Measurements from ENCODE around the gene MAOB. TPM values are rescaled to one million over a fixed set of nuclear protein-coding genes. Genes with fewer than 3 reads are reported as not detected.

Gene MAOB
- total RNA-seq, 1 experiment from 2014 or later, result 0.74 TPM

DNA sequence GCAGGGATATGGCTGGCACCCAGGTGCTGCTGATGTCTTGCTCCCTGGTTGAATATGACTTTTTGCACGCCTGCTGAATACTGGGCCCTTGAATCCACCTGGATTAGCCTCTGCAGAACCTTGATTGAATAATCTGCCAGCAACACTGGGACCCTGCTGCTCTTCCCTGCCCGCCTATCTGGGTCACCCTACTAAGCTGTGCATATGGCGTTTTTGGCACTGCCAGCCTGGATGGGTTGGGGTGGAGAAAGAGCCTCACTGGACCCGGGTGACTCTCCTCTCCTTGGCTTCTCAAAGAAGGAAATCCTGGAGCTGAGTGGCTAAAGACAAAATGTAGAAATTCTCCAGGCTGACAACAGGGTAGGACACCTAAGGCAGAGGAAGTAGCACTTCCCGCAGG, 126.2 kb downstream of the MAOB start:
- DNase-seq (ENCODE audit: low spot score) (no peak), ATAC-seq (no peak)
- ChIA-PET CTCF (no interaction called here), POLR2A (no interaction called here)
- Mint-ChIP-seq H3K27me3 (ENCODE audit: low read depth) (no peaks in the 10 kb centered on the region; the same call in 1 of the 2 replicates), H3K4me3 (no peak overlapping the region), H3K4me1 (no peaks in the 10 kb centered on the region), H3K27ac (no peak overlapping the region), H3K36me3 (no peaks in the 10 kb centered on the region), H3K9me3 (peaks cover 7% of the 10 kb centered on the region; the same call in 1 of the 2 replicates)
- TF ChIP-seq, protein P1, sequence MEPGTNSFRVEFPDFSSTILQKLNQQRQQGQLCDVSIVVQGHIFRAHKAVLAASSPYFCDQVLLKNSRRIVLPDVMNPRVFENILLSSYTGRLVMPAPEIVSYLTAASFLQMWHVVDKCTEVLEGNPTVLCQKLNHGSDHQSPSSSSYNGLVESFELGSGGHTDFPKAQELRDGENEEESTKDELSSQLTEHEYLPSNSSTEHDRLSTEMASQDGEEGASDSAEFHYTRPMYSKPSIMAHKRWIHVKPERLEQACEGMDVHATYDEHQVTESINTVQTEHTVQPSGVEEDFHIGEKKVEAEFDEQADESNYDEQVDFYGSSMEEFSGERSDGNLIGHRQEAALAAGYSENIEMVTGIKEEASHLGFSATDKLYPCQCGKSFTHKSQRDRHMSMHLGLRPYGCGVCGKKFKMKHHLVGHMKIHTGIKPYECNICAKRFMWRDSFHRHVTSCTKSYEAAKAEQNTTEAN (CRISPR knock-in tag; IDR thresholded peaks at IDR 0.05), result no peak
- TF ChIP-seq ZNF317 (CRISPR knock-in tag; IDR thresholded peaks at IDR 0.05; ENCODE audit: borderline replicate concordance, low read depth) (no peak), ZNF416 (CRISPR knock-in tag; IDR thresholded peaks at IDR 0.05) (no peak), TCF7 (CRISPR knock-in tag; IDR thresholded peaks at IDR 0.05; ENCODE audit: low read depth) (no peak), NR2C2 (CRISPR knock-in tag; IDR thresholded peaks at IDR 0.05) (no peak), SMAD3 (CRISPR knock-in tag; IDR thresholded peaks at IDR 0.05; ENCODE audit: borderline replicate concordance) (no peak), HMGA2 (CRISPR knock-in tag; IDR thresholded peaks at IDR 0.05) (no peak), TP53 (CRISPR knock-in tag; IDR thresholded peaks at IDR 0.05) (no peak), ZBTB21 (CRISPR knock-in tag; IDR thresholded peaks at IDR 0.05; ENCODE audit: borderline replicate concordance) (no peak), ATF2 (CRISPR knock-in tag; IDR thresholded peaks at IDR 0.05; ENCODE audit: borderline replicate concordance, low read depth) (no peak), KAT7 (CRISPR knock-in tag; IDR thresholded peaks at IDR 0.05; ENCODE audit: borderline replicate concordance) (no peak), CBFB (CRISPR knock-in tag; IDR thresholded peaks at IDR 0.05; ENCODE audit: low read depth) (no peak), MYBL2 (CRISPR knock-in tag; IDR thresholded peaks at IDR 0.05) (no peak), NR3C1 (CRISPR knock-in tag; conservative IDR thresholded peaks at IDR 0.05; ENCODE audit: low read depth) (no peak)
- TF ChIP-seq, protein P2, sequence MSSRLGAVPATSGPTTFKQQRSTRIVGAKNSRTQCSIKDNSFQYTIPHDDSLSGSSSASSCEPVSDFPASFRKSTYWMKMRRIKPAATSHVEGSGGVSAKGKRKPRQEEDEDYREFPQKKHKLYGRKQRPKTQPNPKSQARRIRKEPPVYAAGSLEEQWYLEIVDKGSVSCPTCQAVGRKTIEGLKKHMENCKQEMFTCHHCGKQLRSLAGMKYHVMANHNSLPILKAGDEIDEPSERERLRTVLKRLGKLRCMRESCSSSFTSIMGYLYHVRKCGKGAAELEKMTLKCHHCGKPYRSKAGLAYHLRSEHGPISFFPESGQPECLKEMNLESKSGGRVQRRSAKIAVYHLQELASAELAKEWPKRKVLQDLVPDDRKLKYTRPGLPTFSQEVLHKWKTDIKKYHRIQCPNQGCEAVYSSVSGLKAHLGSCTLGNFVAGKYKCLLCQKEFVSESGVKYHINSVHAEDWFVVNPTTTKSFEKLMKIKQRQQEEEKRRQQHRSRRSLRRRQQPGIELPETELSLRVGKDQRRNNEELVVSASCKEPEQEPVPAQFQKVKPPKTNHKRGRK (CRISPR knock-in tag; IDR thresholded peaks at IDR 0.05; ENCODE audit: borderline replicate concordance), result no peak
- TF ChIP-seq, protein P3, sequence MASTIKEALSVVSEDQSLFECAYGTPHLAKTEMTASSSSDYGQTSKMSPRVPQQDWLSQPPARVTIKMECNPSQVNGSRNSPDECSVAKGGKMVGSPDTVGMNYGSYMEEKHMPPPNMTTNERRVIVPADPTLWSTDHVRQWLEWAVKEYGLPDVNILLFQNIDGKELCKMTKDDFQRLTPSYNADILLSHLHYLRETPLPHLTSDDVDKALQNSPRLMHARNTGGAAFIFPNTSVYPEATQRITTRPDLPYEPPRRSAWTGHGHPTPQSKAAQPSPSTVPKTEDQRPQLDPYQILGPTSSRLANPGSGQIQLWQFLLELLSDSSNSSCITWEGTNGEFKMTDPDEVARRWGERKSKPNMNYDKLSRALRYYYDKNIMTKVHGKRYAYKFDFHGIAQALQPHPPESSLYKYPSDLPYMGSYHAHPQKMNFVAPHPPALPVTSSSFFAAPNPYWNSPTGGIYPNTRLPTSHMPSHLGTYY (CRISPR knock-in tag; IDR thresholded peaks at IDR 0.05), result no peak
- TF ChIP-seq, protein P4, sequence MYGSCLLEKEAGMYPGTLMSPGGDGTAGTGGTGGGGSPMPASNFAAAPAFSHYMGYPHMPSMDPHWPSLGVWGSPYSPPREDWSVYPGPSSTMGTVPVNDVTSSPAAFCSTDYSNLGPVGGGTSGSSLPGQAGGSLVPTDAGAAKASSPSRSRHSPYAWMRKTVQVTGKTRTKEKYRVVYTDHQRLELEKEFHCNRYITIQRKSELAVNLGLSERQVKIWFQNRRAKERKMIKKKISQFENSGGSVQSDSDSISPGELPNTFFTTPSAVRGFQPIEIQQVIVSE (CRISPR knock-in tag; IDR thresholded peaks at IDR 0.05; ENCODE audit: borderline replicate concordance), result no peak
- TF ChIP-seq, protein P5, sequence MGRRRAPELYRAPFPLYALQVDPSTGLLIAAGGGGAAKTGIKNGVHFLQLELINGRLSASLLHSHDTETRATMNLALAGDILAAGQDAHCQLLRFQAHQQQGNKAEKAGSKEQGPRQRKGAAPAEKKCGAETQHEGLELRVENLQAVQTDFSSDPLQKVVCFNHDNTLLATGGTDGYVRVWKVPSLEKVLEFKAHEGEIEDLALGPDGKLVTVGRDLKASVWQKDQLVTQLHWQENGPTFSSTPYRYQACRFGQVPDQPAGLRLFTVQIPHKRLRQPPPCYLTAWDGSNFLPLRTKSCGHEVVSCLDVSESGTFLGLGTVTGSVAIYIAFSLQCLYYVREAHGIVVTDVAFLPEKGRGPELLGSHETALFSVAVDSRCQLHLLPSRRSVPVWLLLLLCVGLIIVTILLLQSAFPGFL (CRISPR knock-in tag; IDR thresholded peaks at IDR 0.05; ENCODE audit: borderline replicate concordance), result no peak
- TF ChIP-seq, protein P6, sequence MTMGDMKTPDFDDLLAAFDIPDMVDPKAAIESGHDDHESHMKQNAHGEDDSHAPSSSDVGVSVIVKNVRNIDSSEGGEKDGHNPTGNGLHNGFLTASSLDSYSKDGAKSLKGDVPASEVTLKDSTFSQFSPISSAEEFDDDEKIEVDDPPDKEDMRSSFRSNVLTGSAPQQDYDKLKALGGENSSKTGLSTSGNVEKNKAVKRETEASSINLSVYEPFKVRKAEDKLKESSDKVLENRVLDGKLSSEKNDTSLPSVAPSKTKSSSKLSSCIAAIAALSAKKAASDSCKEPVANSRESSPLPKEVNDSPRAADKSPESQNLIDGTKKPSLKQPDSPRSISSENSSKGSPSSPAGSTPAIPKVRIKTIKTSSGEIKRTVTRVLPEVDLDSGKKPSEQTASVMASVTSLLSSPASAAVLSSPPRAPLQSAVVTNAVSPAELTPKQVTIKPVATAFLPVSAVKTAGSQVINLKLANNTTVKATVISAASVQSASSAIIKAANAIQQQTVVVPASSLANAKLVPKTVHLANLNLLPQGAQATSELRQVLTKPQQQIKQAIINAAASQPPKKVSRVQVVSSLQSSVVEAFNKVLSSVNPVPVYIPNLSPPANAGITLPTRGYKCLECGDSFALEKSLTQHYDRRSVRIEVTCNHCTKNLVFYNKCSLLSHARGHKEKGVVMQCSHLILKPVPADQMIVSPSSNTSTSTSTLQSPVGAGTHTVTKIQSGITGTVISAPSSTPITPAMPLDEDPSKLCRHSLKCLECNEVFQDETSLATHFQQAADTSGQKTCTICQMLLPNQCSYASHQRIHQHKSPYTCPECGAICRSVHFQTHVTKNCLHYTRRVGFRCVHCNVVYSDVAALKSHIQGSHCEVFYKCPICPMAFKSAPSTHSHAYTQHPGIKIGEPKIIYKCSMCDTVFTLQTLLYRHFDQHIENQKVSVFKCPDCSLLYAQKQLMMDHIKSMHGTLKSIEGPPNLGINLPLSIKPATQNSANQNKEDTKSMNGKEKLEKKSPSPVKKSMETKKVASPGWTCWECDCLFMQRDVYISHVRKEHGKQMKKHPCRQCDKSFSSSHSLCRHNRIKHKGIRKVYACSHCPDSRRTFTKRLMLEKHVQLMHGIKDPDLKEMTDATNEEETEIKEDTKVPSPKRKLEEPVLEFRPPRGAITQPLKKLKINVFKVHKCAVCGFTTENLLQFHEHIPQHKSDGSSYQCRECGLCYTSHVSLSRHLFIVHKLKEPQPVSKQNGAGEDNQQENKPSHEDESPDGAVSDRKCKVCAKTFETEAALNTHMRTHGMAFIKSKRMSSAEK (CRISPR knock-in tag; IDR thresholded peaks at IDR 0.05; ENCODE audit: borderline replicate concordance), result no peak
